ENCODE data around the gene SSBP4.

The SSBP4 gene

GRCh38 chr19:18427743-18428113, 8.5 kb downstream of the SSBP4 start:
- TF ChIP-seq EZH2phosphoT487 (IDR thresholded peaks at IDR 0.05; ENCODE audit: borderline replicate concordance, low read length) (no peak), CTCF (IDR thresholded peaks at IDR 0.05; ENCODE audit: low read depth, low read length, poor library complexity, severe bottlenecking) (no peak)
- Histone ChIP-seq H3K27me3 (ENCODE audit: control insufficient read depth, low read length) (no peaks in the 10 kb centered on the region), H3K36me3 (ENCODE audit: control insufficient read depth, low read length) (peaks cover 58% of the 10 kb centered on the region), H4K20me1 (ENCODE audit: control insufficient read depth, insufficient read depth, low read depth, low read length) (peaks cover 20% of the 10 kb centered on the region; the same call in 1 of the 2 replicates), H3K4me1 (ENCODE audit: control insufficient read depth, low read length) (peaks cover 96% of the 10 kb centered on the region), H3F3A (ENCODE audit: control insufficient read depth, insufficient read depth) (peaks cover 16% of the 10 kb centered on the region), H3K4me2 (ENCODE audit: low read length) (no peak overlapping the region), H3K9me2 (replicated peaks; ENCODE audit: control insufficient read depth, low read length) (no peaks in the 10 kb centered on the region), H3K9me3 (ENCODE audit: control insufficient read depth, insufficient read depth, low read length) (no peaks in the 10 kb centered on the region), H3K27ac (ENCODE audit: low read depth, low read length) (no peak overlapping the region), H3K79me2 (ENCODE audit: control insufficient read depth, low read length) (peaks cover 64% of the 10 kb centered on the region), H3K4me3 (ENCODE audit: low read length) (no peak overlapping the region)

DNA sequence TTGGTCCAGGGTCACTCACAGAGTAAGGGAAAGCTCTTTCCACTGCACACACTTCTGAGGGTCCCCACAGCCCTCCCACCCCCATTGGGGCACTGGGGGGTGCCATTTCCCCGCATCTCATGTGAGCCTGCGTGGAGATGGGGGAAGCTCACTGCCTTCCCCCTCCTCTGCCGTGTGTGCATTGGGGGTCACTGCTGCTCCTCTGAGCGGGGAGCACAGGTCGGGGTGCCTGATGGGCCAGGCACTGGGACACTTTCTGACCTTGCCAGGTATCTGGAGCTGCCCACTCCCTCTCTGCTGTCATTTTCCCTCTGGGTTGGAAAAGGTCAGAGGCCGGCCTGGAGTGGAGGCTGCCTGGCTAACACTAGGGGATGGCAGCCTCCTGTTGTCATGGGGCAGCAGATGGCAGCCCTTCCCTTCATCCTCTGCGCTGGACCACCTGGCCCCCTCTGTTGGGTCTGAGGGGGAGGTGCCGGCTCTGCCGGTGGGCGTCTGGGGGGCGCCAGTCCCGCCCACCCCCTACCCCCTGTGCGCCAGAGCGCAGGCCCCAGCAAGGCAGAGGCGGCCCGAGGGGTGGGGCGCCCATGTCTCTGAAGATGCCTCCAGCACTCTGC, 9.1 kb downstream of the SSBP4 start:
- H3K27me3 ChIP-seq (ENCODE audit: control insufficient read depth, low read length), result no peaks in the 10 kb centered on the region
- peaks cover 15% of the 10 kb centered on the region; the same call in 1 of the 2 replicates for H4K20me1 ChIP-seq (ENCODE audit: control insufficient read depth, insufficient read depth, low read depth, low read length)
- H3K79me2 ChIP-seq (ENCODE audit: control insufficient read depth, low read length), result peaks cover 59% of the 10 kb centered on the region
- H3K9me2 ChIP-seq (replicated peaks; ENCODE audit: control insufficient read depth, low read length), result no peaks in the 10 kb centered on the region
- peaks cover 96% of the 10 kb centered on the region for H3K4me1 ChIP-seq (ENCODE audit: control insufficient read depth, low read length)
- peaks cover 55% of the 10 kb centered on the region for H3K36me3 ChIP-seq (ENCODE audit: control insufficient read depth, low read length)
- H3K27ac ChIP-seq (ENCODE audit: low read depth, low read length), result peak overlapping the region; percentile 53
- peaks cover 16% of the 10 kb centered on the region for H3F3A ChIP-seq (ENCODE audit: control insufficient read depth, insufficient read depth)
- TF ChIP-seq CTCF (IDR thresholded peaks at IDR 0.05; ENCODE audit: low read depth, low read length, poor library complexity, severe bottlenecking) (no peak), EZH2phosphoT487 (IDR thresholded peaks at IDR 0.05; ENCODE audit: borderline replicate concordance, low read length) (no peak)
- peak overlapping the region; percentile 74 for H3K4me2 ChIP-seq (ENCODE audit: low read length)
- peak overlapping the region; percentile 67 for H3K4me3 ChIP-seq (ENCODE audit: low read length)
- no peaks in the 10 kb centered on the region for H3K9me3 ChIP-seq (ENCODE audit: control insufficient read depth, insufficient read depth, low read length)

DNA sequence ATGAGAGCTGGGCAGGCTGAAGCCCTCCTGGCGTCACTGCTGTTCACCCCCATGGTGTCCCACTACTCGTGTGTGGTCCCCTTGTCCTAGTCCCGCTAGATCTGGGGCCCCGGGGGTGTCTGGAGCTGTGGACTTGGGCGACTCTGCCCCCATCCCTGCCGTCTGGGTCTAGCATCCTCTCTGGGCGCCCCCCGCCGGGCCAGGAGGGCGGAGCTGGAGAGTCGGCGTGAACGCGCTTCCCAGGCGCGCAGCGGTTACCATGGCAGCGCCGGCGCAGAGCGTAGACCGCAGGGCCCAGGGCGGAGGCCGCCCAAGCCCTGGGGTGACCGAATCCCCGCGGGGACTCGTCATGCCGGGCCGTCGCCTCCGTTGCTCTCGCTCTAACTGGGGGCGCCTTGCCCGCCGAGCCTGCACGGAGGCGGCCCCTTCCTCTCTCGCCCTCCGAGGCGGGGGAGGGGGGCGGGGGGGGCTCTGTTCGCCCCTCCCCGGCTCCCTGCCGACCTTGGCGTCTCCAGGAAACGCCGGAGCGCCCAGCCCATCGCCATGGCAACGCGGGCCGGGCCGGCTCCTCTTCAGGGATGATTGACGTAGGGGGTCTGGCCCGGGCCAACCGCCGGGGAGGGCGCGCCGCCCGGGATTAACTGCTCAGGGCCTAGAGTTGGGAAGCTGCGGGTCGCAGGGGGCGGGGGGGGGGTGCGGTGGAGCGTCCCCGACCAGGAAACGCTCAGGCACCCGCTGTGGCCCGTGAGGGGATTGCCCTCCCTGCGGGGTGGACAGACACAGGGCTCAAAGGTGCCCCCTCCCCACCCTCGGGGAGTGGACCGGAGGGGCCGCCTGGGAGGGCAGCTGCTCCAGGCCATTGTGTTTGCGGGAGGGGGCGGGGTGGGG, 9.8 kb downstream of the SSBP4 start:
- H3K79me2 ChIP-seq (ENCODE audit: control insufficient read depth, low read length), result peaks cover 51% of the 10 kb centered on the region
- no peaks in the 10 kb centered on the region for H3K9me2 ChIP-seq (replicated peaks; ENCODE audit: control insufficient read depth, low read length)
- H3K4me3 ChIP-seq (ENCODE audit: low read length), result peak overlapping the region; percentile 67
- peaks cover 12% of the 10 kb centered on the region for H3F3A ChIP-seq (ENCODE audit: control insufficient read depth, insufficient read depth)
- peak overlapping the region; percentile 53 for H3K27ac ChIP-seq (ENCODE audit: low read depth, low read length)
- TF ChIP-seq EZH2phosphoT487 (IDR thresholded peaks at IDR 0.05; ENCODE audit: borderline replicate concordance, low read length) (no peak), CTCF (IDR thresholded peaks at IDR 0.05; ENCODE audit: low read depth, low read length, poor library complexity, severe bottlenecking) (no peak)
- peaks cover 47% of the 10 kb centered on the region for H3K36me3 ChIP-seq (ENCODE audit: control insufficient read depth, low read length)
- peak overlapping the region; percentile 74 for H3K4me2 ChIP-seq (ENCODE audit: low read length)
- peaks cover 7% of the 10 kb centered on the region; the same call in 1 of the 2 replicates for H4K20me1 ChIP-seq (ENCODE audit: control insufficient read depth, insufficient read depth, low read depth, low read length)
- no peaks in the 10 kb centered on the region for H3K27me3 ChIP-seq (ENCODE audit: control insufficient read depth, low read length)
- peaks cover 90% of the 10 kb centered on the region for H3K4me1 ChIP-seq (ENCODE audit: control insufficient read depth, low read length)
- no peaks in the 10 kb centered on the region for H3K9me3 ChIP-seq (ENCODE audit: control insufficient read depth, insufficient read depth, low read length)
